GM18909 (cell line): Measurements from ENCODE around the gene MUSK.
"Not testable (repeated sequence)": the region's sequence is repeated elsewhere in the genome, so short reads cannot be mapped to it uniquely, and the experiment has no call there.

Experiments
- ATAC-seq: cut with Tn5 transposase; IDR thresholded peaks from one replicate; pipeline ENCODE4 v1.9.1; 2021; ENCODE audit warnings: mild to moderate bottlenecking; ENCODE audit not compliant: unreplicated experiment, poor library complexity

The MUSK gene

GRCh38 chr9:110752766-110753165 lies 84.2 kb downstream of the MUSK start:
- no peak for ATAC-seq

GRCh38 chr9:110753731-110754231 lies 85.2 kb downstream of the MUSK start:
- no peak for ATAC-seq

- ATAC-seq, result no peak
Observed at GRCh38 chr9:110755179-110755578, 86.6 kb downstream of the MUSK start.

- no peak for ATAC-seq
Observed at GRCh38 chr9:110758201-110758600, 89.6 kb downstream of the MUSK start.

- no peak for ATAC-seq
Observed at GRCh38 chr9:110762783-110763182, 94.2 kb downstream of the MUSK start.

GRCh38 chr9:110763568-110763967 lies 95.0 kb downstream of the MUSK start:
- no peak for ATAC-seq

- ATAC-seq, result no peak
Observed at GRCh38 chr9:110764006-110764405, 95.4 kb downstream of the MUSK start.

GRCh38 chr9:110765926-110766325 lies 97.3 kb downstream of the MUSK start:
- no peak for ATAC-seq

- ATAC-seq, result no peak
Observed at GRCh38 chr9:110767559-110768063, 99.0 kb downstream of the MUSK start.

- no peak for ATAC-seq
Observed at GRCh38 chr9:110768886-110769285, 100.3 kb downstream of the MUSK start.

- ATAC-seq, result no peak
Observed at GRCh38 chr9:110769667-110770066, 101.1 kb downstream of the MUSK start.

GRCh38 chr9:110775724-110776123 lies 107.1 kb downstream of the MUSK start:
- no peak for ATAC-seq

- no peak for ATAC-seq
Observed at GRCh38 chr9:110776221-110776620, 107.6 kb downstream of the MUSK start.

- no peak for ATAC-seq
Observed at GRCh38 chr9:110777196-110777875, 108.7 kb downstream of the MUSK start.

GRCh38 chr9:110777876-110778215 lies 109.3 kb downstream of the MUSK start:
- no peak for ATAC-seq

- no peak for ATAC-seq
Observed at GRCh38 chr9:110782701-110783100, 114.1 kb downstream of the MUSK start.

GRCh38 chr9:110784309-110784708 lies 115.7 kb downstream of the MUSK start:
- no peak for ATAC-seq

- no peak for ATAC-seq
Observed at GRCh38 chr9:110785166-110785565, 116.6 kb downstream of the MUSK start.

- ATAC-seq, result not testable (repeated sequence)
Observed at GRCh38 chr9:110788396-110788795, 119.8 kb downstream of the MUSK start.

GRCh38 chr9:110788871-110789270 lies 120.3 kb downstream of the MUSK start:
- ATAC-seq, result no peak

- ATAC-seq, result no peak
Observed at GRCh38 chr9:110797611-110798010, 129.0 kb downstream of the MUSK start.

- no peak for ATAC-seq
Observed at GRCh38 chr9:110799396-110799795, 130.8 kb downstream of the MUSK start.
